Sigmoid colon (tissue), 7 donors: ENCODE results near the gene TBC1D22A. TPM values are rescaled to one million over a fixed set of nuclear protein-coding genes. Genes with fewer than 3 reads are reported as not detected.

Source experiments
- DNase-seq: peaks from one replicate; pipeline ENCODE4 v3.0.0-alpha.2; 2019
- H3K27ac ChIP-seq, 4 donors: fragments of 200-600 bp; sonication (generic); one replicate each; pipeline ENCODE4 v1.5.1; 2016 to 2019; ENCODE audit warnings: mild to moderate bottlenecking in 1 of 4
- H3K27me3 ChIP-seq, 3 donors: fragments of 200-600 bp; sonication (generic); one replicate each; pipeline ENCODE4 v1.5.1; 2019; ENCODE audit warnings: mild to moderate bottlenecking in 1 of 3
- H3K36me3 ChIP-seq, 4 donors: fragments of 200-600 bp; sonication (generic); one replicate each; pipeline ENCODE4 v1.5.1; 2016 to 2019
- H3K4me1 ChIP-seq, 4 donors: fragments of 200-600 bp; sonication (generic); one replicate each; pipeline ENCODE4 v1.5.1; 2017 to 2019
- H3K4me3 ChIP-seq, 4 donors: fragments of 200-600 bp; sonication (generic); one replicate each; pipeline ENCODE4 v1.5.1; 2017 to 2019; ENCODE audit warnings: mild to moderate bottlenecking in 2 of 4, moderate library complexity in 1 of 4
- H3K9me3 ChIP-seq, 4 donors: fragments of 200-600 bp in 3 of 4; sonication (generic) in 3 of 4; one replicate each; pipeline versions ENCODE4 v1.5.1 to v1.6.1; 2013 to 2019
- EP300 ChIP-seq, 4 donors: sonication (generic); formaldehyde crosslinking; IDR thresholded peaks; one replicate each; pipeline ENCODE4 v1.6.1; 2017; ENCODE audit warnings: antibody characterized with exemption in 4 of 4
- POLR2A ChIP-seq, 2 donors: fragments of 450-650 bp; IDR thresholded peaks; one replicate each; pipeline ENCODE4 v1.6.1; 2016; ENCODE audit warnings: antibody characterized with exemption in 2 of 2, mild to moderate bottlenecking in 2 of 2, moderate library complexity in 2 of 2
- POLR2AphosphoS5 ChIP-seq, 4 donors: sonication (generic); formaldehyde crosslinking; IDR thresholded peaks; one replicate each; pipeline ENCODE4 v1.6.1; 2017; ENCODE audit warnings: antibody characterized with exemption in 4 of 4
- WGBS, 2 donors: extraction: QIAGEN DNeasy Blood & Tissue Kit; methylation state at CpG; one replicate each; pipeline ENCODE4 v1.1.7; 2013; 5-methylcytosine and 5-hydroxymethylcytosine counted together
- intact Hi-C: fragments of 100-400 bp; cut with DNase I; formaldehyde crosslinking; loops from one replicate; pipeline ENCODE4 v1.15.1; 2023
- polyA plus RNA-seq, 3 donors: library from polyadenylated mRNA; stranded (reverse); fragments of 200-250 nt; gene quantifications; one replicate each; pipeline ENCODE4 v1.2.3, GENCODE V29; 2013
- total RNA-seq, 4 donors: library from RNA; depleted of rRNA; stranded (reverse); fragments of >200 nt; gene quantifications; one replicate each; pipeline ENCODE4 v1.1.0, GENCODE V29; 2016
- TF ChIP-seq, protein P1 (sequence below), 4 experiments: fragments of 450-650 bp in 3 of 4; fragments of 200-600 bp in 1 of 4; IDR thresholded peaks; one replicate each; pipeline ENCODE4 v1.5.1; 2016 to 2019; ENCODE audit warnings: antibody characterized with exemption in 4 of 4, mild to moderate bottlenecking in 3 of 4, moderate library complexity in 2 of 4
- donor health status: healthy with polysubstance abuse.
- donor health status: Bipolar disorder and iron deficiency.
- donor health status: healthy.

TBC1D22A gene
- total and polyA plus RNA-seq, 7 donors: 13.6 to 34.6 (median 14.3) TPM

- Histone ChIP-seq H3K4me1 (no peaks in the 10 kb centered on the region), H3K36me3 (no peaks in the 10 kb centered on the region), H3K27me3 (no peaks in the 10 kb centered on the region), H3K9me3 (no peaks in the 10 kb centered on the region), H3K27ac (no peak overlapping the region), H3K4me3 (no peak overlapping the region)
- no peak for DNase-seq
- no peak for TF ChIP-seq POLR2A (IDR thresholded peaks at IDR 0.05)
- TF ChIP-seq EP300 (IDR thresholded peaks at IDR 0.05): no peak
- TF ChIP-seq, protein P1, sequence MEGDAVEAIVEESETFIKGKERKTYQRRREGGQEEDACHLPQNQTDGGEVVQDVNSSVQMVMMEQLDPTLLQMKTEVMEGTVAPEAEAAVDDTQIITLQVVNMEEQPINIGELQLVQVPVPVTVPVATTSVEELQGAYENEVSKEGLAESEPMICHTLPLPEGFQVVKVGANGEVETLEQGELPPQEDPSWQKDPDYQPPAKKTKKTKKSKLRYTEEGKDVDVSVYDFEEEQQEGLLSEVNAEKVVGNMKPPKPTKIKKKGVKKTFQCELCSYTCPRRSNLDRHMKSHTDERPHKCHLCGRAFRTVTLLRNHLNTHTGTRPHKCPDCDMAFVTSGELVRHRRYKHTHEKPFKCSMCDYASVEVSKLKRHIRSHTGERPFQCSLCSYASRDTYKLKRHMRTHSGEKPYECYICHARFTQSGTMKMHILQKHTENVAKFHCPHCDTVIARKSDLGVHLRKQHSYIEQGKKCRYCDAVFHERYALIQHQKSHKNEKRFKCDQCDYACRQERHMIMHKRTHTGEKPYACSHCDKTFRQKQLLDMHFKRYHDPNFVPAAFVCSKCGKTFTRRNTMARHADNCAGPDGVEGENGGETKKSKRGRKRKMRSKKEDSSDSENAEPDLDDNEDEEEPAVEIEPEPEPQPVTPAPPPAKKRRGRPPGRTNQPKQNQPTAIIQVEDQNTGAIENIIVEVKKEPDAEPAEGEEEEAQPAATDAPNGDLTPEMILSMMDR (IDR thresholded peaks at IDR 0.05): no peak
- TF ChIP-seq POLR2AphosphoS5 (IDR thresholded peaks at IDR 0.05): no peak
- intact Hi-C loops: no loop called here
- WGBS, 2 donors: 90 to 91% methylated on average over 5 of the region's 5 CpGs
Measured at GRCh38 chr22:47125603-47126002, 363.2 kb downstream of the TBC1D22A start.

GRCh38 chr22:47126344-47126811, 363.9 kb downstream of the TBC1D22A start:
- no peak for DNase-seq
- H3K4me1 ChIP-seq: no peaks in the 10 kb centered on the region
- no peak overlapping the region for H3K27ac ChIP-seq
- H3K27me3 ChIP-seq: no peaks in the 10 kb centered on the region
- no peaks in the 10 kb centered on the region for H3K9me3 ChIP-seq
- H3K4me3 ChIP-seq: no peak overlapping the region
- WGBS, 2 donors: 96% methylated on average over 10 of the region's 10 CpGs
- H3K36me3 ChIP-seq: no peaks in the 10 kb centered on the region
- TF ChIP-seq POLR2AphosphoS5 (IDR thresholded peaks at IDR 0.05) (no peak), POLR2A (IDR thresholded peaks at IDR 0.05) (no peak)
- intact Hi-C loops: no loop called here

DNA sequence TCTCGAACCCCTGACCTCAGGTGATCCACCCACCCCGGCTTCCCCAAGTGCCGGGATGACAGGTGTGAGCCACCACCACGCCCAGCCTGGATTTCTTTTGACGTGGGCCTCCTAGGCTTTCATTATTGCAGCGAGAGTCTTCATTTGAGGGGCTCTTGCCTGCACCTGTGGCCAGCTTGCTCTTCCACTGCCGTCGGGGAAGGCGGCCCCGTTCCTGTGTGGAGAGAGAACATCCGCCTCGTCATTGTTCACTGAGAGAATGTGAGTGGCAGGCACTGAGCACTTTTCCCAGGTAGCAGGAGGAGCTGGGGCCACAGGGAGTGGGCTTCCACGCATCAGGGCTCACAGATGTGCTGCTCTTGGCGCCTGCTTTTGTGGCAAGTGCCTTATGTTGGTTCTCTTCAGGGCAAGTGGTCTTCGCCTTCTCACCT, 365.0 kb downstream of the TBC1D22A start:
- no peaks in the 10 kb centered on the region for H3K9me3 ChIP-seq
- H3K4me3 ChIP-seq: no peak overlapping the region
- no peak for DNase-seq
- no peak overlapping the region for H3K27ac ChIP-seq
- WGBS, 2 donors: 91 to 94% methylated on average over 15 of the region's 15 CpGs
- no peaks in the 10 kb centered on the region for H3K36me3 ChIP-seq
- H3K27me3 ChIP-seq: no peaks in the 10 kb centered on the region
- intact Hi-C loops: no loop called here
- TF ChIP-seq EP300 (IDR thresholded peaks at IDR 0.05): no peak
- no peak for TF ChIP-seq POLR2AphosphoS5 (IDR thresholded peaks at IDR 0.05)
- TF ChIP-seq, protein P1 (IDR thresholded peaks at IDR 0.05): no peak
- no peak for TF ChIP-seq POLR2A (IDR thresholded peaks at IDR 0.05)
- H3K4me1 ChIP-seq: no peaks in the 10 kb centered on the region

DNA sequence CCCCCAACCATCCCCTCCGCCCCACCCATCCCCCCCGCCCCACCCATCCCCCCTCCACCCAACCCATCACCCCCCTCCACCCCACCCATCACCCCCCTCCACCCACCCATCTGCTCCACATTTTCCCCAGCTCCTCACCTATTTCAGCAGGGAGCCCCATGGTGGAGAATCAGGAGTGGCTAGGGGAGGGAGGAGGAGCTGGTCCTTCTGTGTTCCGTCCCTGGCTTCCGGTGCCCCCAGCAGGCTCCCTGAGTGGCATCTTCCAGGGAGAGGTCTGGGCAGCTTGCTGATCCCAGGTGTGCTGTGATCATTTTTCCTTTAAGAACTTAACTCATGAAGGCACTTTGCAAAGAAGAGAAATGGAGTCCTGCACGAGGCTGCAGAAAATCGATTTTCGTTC, 365.8 kb downstream of the TBC1D22A start:
- no peak for DNase-seq
- WGBS, 2 donors: 82 to 87% methylated on average over 6 to 7 of the region's 7 CpGs
- TF ChIP-seq POLR2A (IDR thresholded peaks at IDR 0.05): no peak
- TF ChIP-seq, protein P1 (IDR thresholded peaks at IDR 0.05): no peak
- no peak for TF ChIP-seq EP300 (IDR thresholded peaks at IDR 0.05)
- no peak for TF ChIP-seq POLR2AphosphoS5 (IDR thresholded peaks at IDR 0.05)
- H3K9me3 ChIP-seq: no peaks in the 10 kb centered on the region
- H3K4me3 ChIP-seq: no peak overlapping the region
- H3K27me3 ChIP-seq: no peaks in the 10 kb centered on the region
- no peaks in the 10 kb centered on the region for H3K36me3 ChIP-seq
- no peaks in the 10 kb centered on the region for H3K4me1 ChIP-seq
- H3K27ac ChIP-seq: no peak overlapping the region
- intact Hi-C loops: no loop called here

DNA sequence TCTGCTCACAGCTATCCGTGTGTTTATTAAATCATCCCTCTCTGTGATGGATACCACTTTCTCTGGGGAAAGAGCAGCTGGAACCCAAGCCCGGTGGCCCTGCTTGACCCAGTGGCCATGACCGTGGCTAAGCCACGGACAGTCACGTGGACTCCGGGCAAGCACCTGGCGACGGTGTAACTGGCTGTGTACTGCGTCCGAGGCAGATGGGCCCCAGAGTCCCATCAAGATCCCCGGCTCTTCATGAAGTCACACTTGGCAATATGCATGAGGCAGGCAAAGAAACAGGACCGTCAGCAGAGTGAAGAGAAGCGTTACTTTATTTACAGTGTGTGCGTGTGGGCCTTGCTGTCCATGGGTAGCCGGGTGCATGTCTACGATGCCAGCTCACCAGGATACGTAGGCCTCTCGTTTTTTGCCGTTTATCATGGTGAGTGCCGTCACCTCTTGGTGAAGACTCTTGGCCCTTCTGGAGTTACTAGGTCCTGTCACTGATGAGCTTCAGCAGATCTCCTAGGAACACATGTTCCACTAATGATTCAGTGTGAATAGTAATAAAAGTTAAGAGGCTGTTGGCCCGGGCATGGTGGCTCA, 366.3 kb downstream of the TBC1D22A start:
- H3K9me3 ChIP-seq: no peaks in the 10 kb centered on the region
- no peaks in the 10 kb centered on the region for H3K27me3 ChIP-seq
- no peak overlapping the region for H3K4me3 ChIP-seq
- 96 to 97% methylated on average over 21 of the region's 21 CpGs for WGBS, 2 donors
- no peaks in the 10 kb centered on the region for H3K4me1 ChIP-seq
- TF ChIP-seq, protein P1 (IDR thresholded peaks at IDR 0.05): no peak
- no peak for TF ChIP-seq EP300 (IDR thresholded peaks at IDR 0.05)
- no peak for TF ChIP-seq POLR2A (IDR thresholded peaks at IDR 0.05)
- no peak for TF ChIP-seq POLR2AphosphoS5 (IDR thresholded peaks at IDR 0.05)
- intact Hi-C loops: no loop called here
- H3K36me3 ChIP-seq: no peaks in the 10 kb centered on the region
- DNase-seq: no peak
- H3K27ac ChIP-seq: no peak overlapping the region
